NCI-H1105 treated with DMSO at 0.1 percent for 48 hours (cell line): ENCODE results near the gene SLC22A3.
"Not testable (repeated sequence)": the region's sequence is repeated elsewhere in the genome, so short reads cannot be mapped to it uniquely, and the experiment has no call there.

ENCODE experiments used
- DNase-seq: peaks from one replicate; lab custom pipeline; 2025; lab: John Stamatoyannopoulos, UW

SLC22A3 gene

GRCh38 chr6:160348223-160349019 lies at the start of gene SLC22A3:
TSS of gene SLC22A3 (plus strand) at chr6:160348378. CDS start at chr6:160348420, 42 bp downstream.
- peak; percentile 84 for DNase-seq

DNA sequence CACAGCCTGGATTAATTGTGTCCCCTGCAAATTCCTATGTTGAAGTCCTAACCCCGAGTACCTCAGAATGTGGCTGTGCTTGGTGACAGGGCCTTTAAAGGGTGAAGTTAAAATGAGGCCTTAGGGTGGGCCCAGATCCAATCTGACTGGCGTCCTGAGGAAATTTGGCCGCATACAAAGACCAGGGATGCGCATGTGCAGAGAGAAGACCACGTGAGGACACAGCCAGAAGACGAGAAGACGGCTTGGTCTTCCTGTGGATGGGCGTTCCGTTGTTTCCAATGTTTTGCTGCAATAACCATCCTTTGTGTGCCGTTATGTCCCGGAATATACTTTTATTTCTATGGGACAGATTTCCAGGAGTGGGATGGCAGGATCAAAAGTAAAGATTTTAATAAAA lies 48.6 kb upstream of the SLC22A3 start:
- no peak for DNase-seq

DNA sequence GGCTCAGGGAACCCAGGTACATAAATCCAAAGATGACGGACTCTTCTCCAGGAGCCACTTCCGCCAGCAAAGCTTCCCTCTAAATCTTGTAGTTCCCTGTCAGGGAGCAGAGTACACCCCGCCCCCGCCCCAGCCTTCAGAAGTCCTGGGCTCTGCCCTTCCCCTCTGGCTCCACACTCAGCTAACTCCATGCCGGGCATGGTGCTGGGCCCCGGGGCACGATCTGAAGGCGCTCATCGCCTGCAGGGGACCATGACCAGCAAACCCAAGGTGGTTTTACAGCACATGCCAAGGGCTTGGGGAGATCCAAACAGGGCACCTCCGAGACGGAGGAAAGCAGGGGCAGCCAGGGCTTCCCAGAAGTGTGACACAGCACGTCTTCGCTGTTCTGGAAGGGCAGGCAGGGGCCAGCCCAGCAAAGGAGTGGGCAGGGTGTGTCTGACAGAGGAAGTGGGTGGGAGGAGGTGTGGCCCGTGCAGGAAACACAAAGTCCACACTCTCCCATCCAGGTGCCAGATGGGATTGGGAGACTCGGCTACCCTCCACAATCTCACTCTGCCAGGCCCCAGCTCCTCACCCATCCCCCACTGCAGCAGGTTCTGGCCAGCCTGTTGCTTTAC lies 48.0 kb upstream of the SLC22A3 start:
- no peak for DNase-seq

GRCh38 chr6:160301339-160301738 lies 46.8 kb upstream of the SLC22A3 start:
- DNase-seq: no peak

GRCh38 chr6:160302431-160303082 lies 45.6 kb upstream of the SLC22A3 start:
- DNase-seq: not testable (repeated sequence)

- no peak for DNase-seq
Observed at GRCh38 chr6:160303806-160304205, 44.4 kb upstream of the SLC22A3 start.

DNA sequence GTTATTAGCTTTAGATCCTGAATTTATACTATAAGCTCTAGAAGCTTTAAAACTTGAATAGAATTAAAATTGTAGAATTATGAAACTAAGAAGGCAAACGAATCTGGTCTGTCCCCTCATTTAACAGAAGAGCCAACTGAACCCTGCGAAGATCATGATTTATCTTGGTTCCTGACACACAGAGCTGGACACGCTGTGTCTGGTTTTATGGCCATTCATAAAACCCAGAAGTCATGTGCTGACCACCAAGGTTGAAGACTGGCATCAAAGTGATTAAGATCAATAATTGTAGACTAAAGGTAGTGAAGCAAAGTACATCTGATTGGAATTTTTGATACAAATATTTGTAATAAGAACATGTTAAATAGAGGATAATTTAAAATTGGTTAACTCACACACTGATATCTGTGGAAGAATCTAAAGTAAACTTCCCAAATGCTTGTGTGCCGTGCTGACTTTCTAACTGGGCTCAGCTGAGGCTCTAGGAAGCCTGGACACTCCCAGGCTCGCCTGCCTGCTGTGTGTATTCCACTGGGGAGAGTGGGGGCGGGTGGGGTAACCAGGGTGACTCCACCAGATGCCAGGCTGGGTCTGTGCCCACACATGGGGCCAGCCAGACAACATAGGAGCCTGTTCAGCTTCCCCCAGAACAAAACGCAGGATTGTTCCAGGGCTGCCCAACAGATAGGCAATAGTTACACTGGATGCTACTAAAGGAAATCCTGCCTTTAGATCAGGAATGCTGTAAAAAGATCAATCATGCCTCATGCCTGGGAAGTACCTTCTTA lies 42.1 kb upstream of the SLC22A3 start:
- DNase-seq: no peak

DNA sequence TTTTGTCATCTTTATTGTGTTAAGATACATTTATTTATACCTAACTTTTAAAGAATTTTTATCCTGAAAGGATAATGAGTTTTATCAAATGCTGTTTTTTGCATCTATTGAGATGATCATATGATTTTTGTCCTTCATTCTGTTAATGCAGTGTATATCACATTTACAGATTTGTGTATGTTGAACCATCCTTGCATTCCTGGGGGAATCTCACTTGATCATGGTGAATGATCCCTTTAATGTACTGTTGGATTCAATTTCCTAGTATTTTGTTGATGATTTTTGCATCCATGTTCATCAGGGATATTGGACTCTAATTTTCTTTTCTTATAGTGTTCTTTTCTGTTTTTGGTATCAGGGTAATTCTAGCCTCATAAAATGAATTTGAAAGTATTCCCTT lies 38.5 kb upstream of the SLC22A3 start:
- no peak for DNase-seq

DNA sequence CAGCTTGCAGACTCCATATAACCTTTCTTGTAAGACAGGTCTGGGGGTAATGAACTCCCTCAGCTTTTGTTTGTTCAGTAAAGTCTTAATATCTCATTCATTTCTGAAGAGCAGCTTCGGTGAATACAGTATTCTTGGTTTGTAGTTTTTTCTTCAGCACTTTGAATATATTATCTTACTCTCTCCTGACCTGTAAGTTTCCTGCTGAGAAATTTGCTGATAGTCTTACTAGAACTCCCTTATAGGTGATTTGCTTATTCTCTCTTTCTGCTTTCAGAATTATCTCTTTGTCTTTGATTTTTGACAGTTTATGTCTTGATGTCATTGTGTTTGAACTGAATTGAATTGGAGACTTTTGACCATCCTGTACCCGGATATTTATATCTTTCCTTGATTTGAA lies 35.3 kb upstream of the SLC22A3 start:
- DNase-seq: no peak

DNA sequence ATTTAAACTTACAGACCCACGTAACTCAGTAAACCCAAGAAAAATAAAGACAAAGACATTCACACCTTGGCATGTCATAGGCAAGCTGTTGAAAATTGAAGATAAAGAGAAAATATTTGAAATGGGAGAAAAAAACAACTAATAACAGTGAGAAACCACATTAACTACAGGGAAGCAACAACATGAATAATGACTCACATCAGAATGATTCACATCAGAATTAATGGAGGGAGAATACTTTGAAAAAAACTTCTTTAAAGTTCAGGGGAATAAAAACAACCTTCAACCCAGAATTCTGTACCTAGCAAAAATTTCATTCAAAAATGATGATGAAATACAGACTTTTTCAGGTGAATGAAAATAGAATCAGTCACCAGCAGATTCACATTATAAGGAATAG lies 32.9 kb upstream of the SLC22A3 start:
- DNase-seq: no peak

DNA sequence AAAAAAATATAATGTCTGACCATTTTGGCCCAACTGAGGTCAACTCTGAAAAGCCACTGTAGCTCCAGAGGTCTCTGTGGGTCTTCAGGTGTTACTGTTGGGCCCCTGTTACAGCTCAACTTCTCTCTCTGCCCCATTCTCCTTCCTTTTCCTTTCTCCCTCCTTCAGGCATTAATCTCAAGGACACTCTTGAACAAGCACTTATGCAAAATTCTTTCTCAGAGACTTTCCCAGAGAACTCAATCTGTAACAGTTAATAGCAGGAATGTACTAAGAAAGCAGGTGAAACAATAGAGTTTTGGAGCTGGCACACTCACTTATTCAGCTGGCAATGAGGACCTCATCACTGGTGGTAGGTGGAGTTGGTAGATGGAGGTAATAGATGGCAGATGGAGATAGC lies 31.9 kb upstream of the SLC22A3 start:
- DNase-seq: no peak

- no peak for DNase-seq
Observed at GRCh38 chr6:160319246-160319645, 28.9 kb upstream of the SLC22A3 start.

- no peak for DNase-seq
Observed at GRCh38 chr6:160321729-160322505, 26.3 kb upstream of the SLC22A3 start.

GRCh38 chr6:160327981-160328380 lies 20.2 kb upstream of the SLC22A3 start:
- no peak for DNase-seq

DNA sequence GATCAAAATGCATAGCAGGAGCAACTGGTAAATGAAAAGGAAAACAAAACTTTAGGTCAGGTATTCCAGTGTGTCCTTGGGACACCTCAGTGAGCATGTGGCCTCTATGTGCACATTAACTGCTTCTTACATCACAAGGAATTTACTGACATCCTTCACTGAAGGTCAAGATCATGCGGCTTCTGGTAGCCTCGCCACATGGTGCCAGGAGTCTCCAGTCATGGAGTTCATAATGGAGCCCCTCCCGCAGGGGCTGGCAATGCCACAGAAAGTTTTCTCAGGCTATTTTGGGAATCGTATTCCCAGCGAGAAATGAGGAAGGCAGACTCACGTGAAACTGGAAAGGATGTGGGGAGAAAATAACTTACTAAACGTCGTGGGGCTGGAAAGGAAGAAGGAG lies 19.7 kb upstream of the SLC22A3 start:
- no peak for DNase-seq

DNA sequence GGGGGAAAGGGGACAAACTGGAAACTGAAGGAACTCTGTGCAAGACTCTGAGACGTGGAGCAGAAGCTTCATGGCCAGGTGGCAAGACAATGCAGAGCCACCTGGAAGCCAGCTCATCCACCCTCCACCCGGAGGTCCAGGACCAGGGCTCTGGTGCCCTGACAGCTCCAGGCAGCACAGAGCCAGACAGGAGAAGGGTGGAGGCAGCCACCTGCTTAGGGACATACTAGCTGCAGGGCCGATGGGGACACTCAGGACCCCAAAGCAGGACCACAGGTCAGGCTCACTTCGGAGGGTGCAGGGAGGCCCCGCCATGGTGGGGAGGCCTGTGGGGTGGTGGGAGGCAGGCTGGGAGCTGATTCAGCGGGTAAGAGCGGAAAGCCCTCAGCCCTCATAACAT lies 19.0 kb upstream of the SLC22A3 start:
- DNase-seq: no peak

DNA sequence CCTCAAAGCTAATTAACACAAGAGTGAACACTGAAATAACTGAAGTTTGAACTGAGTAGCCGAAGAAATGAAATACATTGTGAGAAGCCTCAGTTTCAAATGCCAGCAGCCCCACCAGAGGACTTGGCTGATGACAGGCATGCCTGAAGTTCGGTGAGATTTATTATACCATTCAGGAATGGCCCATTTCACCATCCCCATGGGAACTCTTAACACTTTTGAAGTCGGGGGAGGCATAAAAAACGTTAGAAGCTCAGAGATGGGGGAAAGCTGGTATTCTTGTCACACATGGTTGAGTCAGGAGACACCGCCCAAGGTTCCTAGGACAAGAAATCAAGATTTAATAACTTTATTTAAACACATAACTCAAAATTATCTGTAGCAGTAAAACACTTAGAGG lies 17.6 kb upstream of the SLC22A3 start:
- DNase-seq: no peak

DNA sequence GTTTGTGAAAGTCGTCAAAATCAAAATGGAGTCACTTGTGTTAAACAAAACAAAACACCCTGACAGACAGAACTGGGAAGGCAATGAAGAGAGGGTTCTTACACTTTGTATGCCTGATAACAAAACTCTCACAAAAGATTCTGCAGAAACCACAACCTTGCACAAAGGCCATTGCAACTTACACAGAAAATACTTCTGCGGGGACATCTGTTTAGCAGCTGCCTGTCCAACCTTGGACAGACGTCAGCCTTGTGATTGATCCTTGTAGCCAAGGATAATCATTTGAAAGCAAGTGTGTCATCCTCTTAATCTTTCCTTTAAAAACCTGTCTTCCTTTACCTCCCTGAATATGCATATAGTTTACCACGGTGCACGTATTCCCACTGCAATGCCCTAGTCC lies 17.0 kb upstream of the SLC22A3 start:
- no peak for DNase-seq

GRCh38 chr6:160331753-160332152 lies 16.4 kb upstream of the SLC22A3 start:
- DNase-seq: peak; percentile 37

DNA sequence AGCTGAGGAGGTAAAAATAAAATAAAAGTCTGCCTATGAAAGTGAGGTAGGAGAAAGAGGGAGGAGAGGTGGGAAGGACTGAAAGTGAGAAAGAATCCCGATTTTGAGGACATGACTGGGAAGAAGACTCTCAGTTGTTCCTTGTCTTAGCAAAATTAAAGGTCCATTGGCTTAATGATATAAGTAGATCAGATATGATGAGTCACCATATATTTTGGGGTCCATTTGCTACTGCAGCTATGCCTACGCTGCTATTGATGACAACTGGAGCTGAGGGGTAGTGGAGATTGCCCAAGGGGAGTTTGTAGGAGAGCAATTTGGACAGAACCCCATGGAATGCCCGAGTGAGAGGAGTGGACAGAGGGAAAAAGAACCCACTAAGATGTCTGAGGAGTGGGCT lies 15.1 kb upstream of the SLC22A3 start:
- no peak for DNase-seq

DNA sequence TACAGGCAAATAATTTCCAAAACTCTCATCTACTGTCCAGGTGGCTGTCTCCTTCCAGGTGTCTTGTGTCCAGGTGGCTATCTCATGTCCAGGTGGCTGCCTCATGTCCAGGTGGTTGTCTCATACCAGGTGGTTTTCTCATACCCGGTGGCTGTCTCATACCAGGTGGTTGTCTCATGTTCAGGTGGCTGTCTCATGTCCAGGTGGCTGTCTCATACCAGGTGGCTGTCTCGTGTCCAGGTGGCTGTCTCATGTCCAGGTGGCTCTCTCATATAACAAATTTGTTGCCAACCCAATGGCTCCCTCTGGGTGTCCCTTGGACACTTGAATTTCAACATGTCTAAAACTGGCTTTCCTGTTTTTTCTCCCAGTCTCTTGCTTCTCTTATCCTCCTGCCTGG lies 14.3 kb upstream of the SLC22A3 start:
- DNase-seq: no peak

- DNase-seq: no peak
Observed at GRCh38 chr6:160336200-160336599, 12.0 kb upstream of the SLC22A3 start.
